H9 (cell line): ENCODE measurements around the gene NGFR. TPM values are rescaled to one million over a fixed set of nuclear protein-coding genes. Genes with fewer than 3 reads are reported as not detected.

Source experiments
- DNase-seq: peaks from one replicate; pipeline ENCODE4 v3.0.0-alpha.2; 2017
- H2AFZ ChIP-seq: one replicate; pipeline ENCODE4 v1.6.1; 2013; ENCODE audit warnings: mild to moderate bottlenecking, low read length, control low read depth, moderate library complexity
- H2AK5ac ChIP-seq: 2 replicates; pipeline ENCODE4 v1.6.1; 2013; ENCODE audit warnings: low read length, control low read depth, mixed read lengths; ENCODE audit not compliant: insufficient read length
- H2BK120ac ChIP-seq: one replicate; pipeline ENCODE4 v1.6.1; 2013; ENCODE audit warnings: low read depth, mild to moderate bottlenecking, low read length, control low read depth, inconsistent platforms; ENCODE audit not compliant: poor library complexity, severe bottlenecking
- H2BK12ac ChIP-seq: 2 replicates; pipeline ENCODE4 v1.6.1; 2013; ENCODE audit warnings: low read length, control low read depth, mixed read lengths, low read depth; ENCODE audit not compliant: insufficient read length
- H2BK15ac ChIP-seq: 2 replicates; pipeline ENCODE4 v1.6.1; 2013; ENCODE audit warnings: low read depth, low read length, control low read depth
- H2BK20ac ChIP-seq: one replicate; pipeline ENCODE4 v1.6.1; 2013; ENCODE audit warnings: low read depth, mild to moderate bottlenecking, low read length, control low read depth, inconsistent platforms; ENCODE audit not compliant: poor library complexity, severe bottlenecking
- H2BK5ac ChIP-seq: 2 replicates; pipeline ENCODE4 v1.6.1; 2013; ENCODE audit warnings: low read length, control low read depth, mixed read lengths; ENCODE audit not compliant: insufficient read length
- H3K14ac ChIP-seq: 2 replicates; pipeline ENCODE4 v1.6.1; 2013; ENCODE audit warnings: low read length, control low read depth; ENCODE audit not compliant: insufficient read depth
- H3K18ac ChIP-seq: 2 replicates; pipeline ENCODE4 v1.6.1; 2013; ENCODE audit warnings: low read depth, mild to moderate bottlenecking, mixed read lengths, low read length, control low read depth; ENCODE audit not compliant: insufficient read length
- H3K23ac ChIP-seq: 2 replicates; pipeline ENCODE4 v1.6.1; 2013; ENCODE audit warnings: low read length, control low read depth, mixed read lengths, low read depth; ENCODE audit not compliant: insufficient read length
- H3K23me2 ChIP-seq: 2 replicates; pipeline ENCODE4 v1.6.1; 2013; ENCODE audit warnings: low read depth, mild to moderate bottlenecking, mixed read lengths, low read length, control low read depth; ENCODE audit not compliant: insufficient read length, poor library complexity, severe bottlenecking
- H3K27ac ChIP-seq: 2 replicates; pipeline ENCODE4 v1.5.1; 2013; ENCODE audit warnings: low read length, control low read depth, mixed read lengths, low read depth; ENCODE audit not compliant: insufficient read length
- H3K27me3 ChIP-seq: 2 replicates; pipeline ENCODE4 v1.6.1; 2013; ENCODE audit warnings: low read length, control low read depth, inconsistent platforms; ENCODE audit not compliant: insufficient read depth
- H3K4ac ChIP-seq: 2 replicates; pipeline ENCODE4 v1.6.1; 2013; ENCODE audit warnings: low read depth, mild to moderate bottlenecking, control low read depth, inconsistent platforms, low read length, moderate library complexity
- H3K4me1 ChIP-seq: 2 replicates; pipeline ENCODE4 v1.6.1; 2013; ENCODE audit warnings: low read length, control low read depth, inconsistent platforms; ENCODE audit not compliant: insufficient read depth
- H3K4me2 ChIP-seq: 2 replicates; pipeline ENCODE4 v1.6.1; 2013; ENCODE audit warnings: low read length, control low read depth, mixed read lengths; ENCODE audit not compliant: insufficient read length, insufficient read depth
- H3K56ac ChIP-seq: 2 replicates; pipeline ENCODE4 v1.6.1; 2013; ENCODE audit warnings: low read depth, mild to moderate bottlenecking, mixed read lengths, low read length, control low read depth; ENCODE audit not compliant: insufficient read length
- H3K79me1 ChIP-seq: 2 replicates; pipeline ENCODE4 v1.6.1; 2013; ENCODE audit warnings: low read depth, mild to moderate bottlenecking, moderate library complexity, low read length, control low read depth, inconsistent platforms; ENCODE audit not compliant: insufficient read depth, poor library complexity, severe bottlenecking
- H3K79me2 ChIP-seq: 2 replicates; pipeline ENCODE4 v1.6.1; 2013; ENCODE audit warnings: low read length, control low read depth, inconsistent platforms; ENCODE audit not compliant: insufficient read depth
- H3K9ac ChIP-seq: 2 replicates; pipeline ENCODE4 v1.6.1; 2013; ENCODE audit warnings: low read length, control low read depth, mixed read lengths; ENCODE audit not compliant: insufficient read length; ENCODE audit errors: extremely low read depth
- H3K9me3 ChIP-seq: one replicate; pipeline ENCODE4 v1.6.1; 2013; ENCODE audit warnings: low read depth, low read length, inconsistent platforms; ENCODE audit not compliant: control insufficient read depth
- H3T11ph ChIP-seq: one replicate; pipeline ENCODE4 v1.6.1; 2013; ENCODE audit warnings: mild to moderate bottlenecking, low read length, control low read depth, inconsistent platforms
- H4K20me1 ChIP-seq: one replicate; pipeline ENCODE4 v1.6.1; 2013; ENCODE audit not compliant: control insufficient read depth, insufficient read length, insufficient read depth
- H4K5ac ChIP-seq: 2 replicates; pipeline ENCODE4 v1.6.1; 2013; ENCODE audit warnings: low read depth, mild to moderate bottlenecking, mixed read lengths, low read length, control low read depth; ENCODE audit not compliant: insufficient read length
- H4K8ac ChIP-seq: replicated peaks from 2 replicates; pipeline ENCODE4 v1.6.1; 2013; ENCODE audit warnings: low read length, control low read depth, mixed read lengths, low read depth; ENCODE audit not compliant: insufficient read length
- H4K91ac ChIP-seq: 2 replicates; pipeline ENCODE4 v1.6.1; 2013; ENCODE audit warnings: low read depth, mild to moderate bottlenecking, moderate library complexity, mixed read lengths, low read length, control low read depth; ENCODE audit not compliant: insufficient read length
- H3K27ac Mint-ChIP-seq, 3 experiments: 2 replicates in 2 of 3; 3 replicates in 1 of 3; pipeline ENCODE4 v1.8.0; 2020 to 2021; ENCODE audit warnings: mixed read lengths in 3 of 3, mild to moderate bottlenecking in 1 of 3, moderate library complexity in 1 of 3
- H3K27me3 Mint-ChIP-seq: 2 replicates; pipeline ENCODE4 v1.8.0; 2021; ENCODE audit warnings: low read depth, mild to moderate bottlenecking, moderate library complexity, mixed read lengths
- H3K36me3 Mint-ChIP-seq, 3 experiments: 2 replicates in 2 of 3; 3 replicates in 1 of 3; pipeline ENCODE4 v1.8.0; 2020 to 2021; ENCODE audit warnings: low read depth in 3 of 3, mixed read lengths in 3 of 3; ENCODE audit not compliant: insufficient read depth in 1 of 3
- H3K4me1 Mint-ChIP-seq, 2 experiments: 2 replicates each; pipeline ENCODE4 v1.8.0; 2020; ENCODE audit warnings: mixed read lengths in 2 of 2
- H3K4me3 Mint-ChIP-seq, 2 experiments: 2 replicates in 1 of 2; 3 replicates in 1 of 2; pipeline ENCODE4 v1.8.0; 2020 to 2021; ENCODE audit warnings: mild to moderate bottlenecking in 2 of 2, mixed read lengths in 2 of 2, moderate library complexity in 1 of 2
- H3K9me3 Mint-ChIP-seq, 2 experiments: 2 replicates in 1 of 2; 3 replicates in 1 of 2; pipeline ENCODE4 v1.8.0; 2020; ENCODE audit warnings: mild to moderate bottlenecking in 2 of 2, mixed read lengths in 2 of 2, moderate library complexity in 1 of 2
- WGBS: extraction: QIAGEN DNeasy Blood & Tissue Kit; methylation state at CpG from one replicate; pipeline ENCODE4 v1.1.7; 2013; ENCODE audit warnings: missing lambda C conversion rate, low lambda C conversion rate, mixed read lengths; ENCODE audit not compliant: insufficient read length; ENCODE audit errors: extremely low coverage; 5-methylcytosine and 5-hydroxymethylcytosine counted together
- total RNA-seq: library from RNA; stranded (reverse); gene quantifications from 2 replicates; pipeline ENCODE4 v1.2.1, GENCODE V29; 2021
- TF ChIP-seq, protein P1 (sequence below): fragments of 200-600 bp; sonication (generic); conservative IDR thresholded peaks from 3 replicates; pipeline ENCODE4 v1.8.0; 2021; ENCODE audit warnings: antibody characterized with exemption, mild to moderate bottlenecking

Gene NGFR
- total RNA-seq, 1 experiment from 2014 or later, result 9.6 TPM

- Histone ChIP-seq H3K56ac (no peak overlapping the region), H3K23ac (no peak overlapping the region), H3K27me3 (no peaks in the 10 kb centered on the region), H2BK15ac (no peak overlapping the region), H2BK20ac (no peak overlapping the region), H2BK120ac (no peak overlapping the region), H2BK12ac (no peak overlapping the region), H4K91ac (no peak overlapping the region), H3K18ac (no peak overlapping the region), H3K9me3 (no peaks in the 10 kb centered on the region), H2AFZ (no peak overlapping the region), H4K8ac (no peak overlapping the region), H3K4me1 (no peaks in the 10 kb centered on the region), H4K20me1 (no peaks in the 10 kb centered on the region), H3K79me1 (no peaks in the 10 kb centered on the region), H3K4me2 (no peak overlapping the region), H3K79me2 (no peaks in the 10 kb centered on the region; the same call in 1 of the 2 replicates), H3K4ac (no peak overlapping the region), H3K9ac (no peak overlapping the region), H2AK5ac (no peak overlapping the region), H3T11ph (no peak overlapping the region), H2BK5ac (no peak overlapping the region), H3K23me2 (no peaks in the 10 kb centered on the region), H4K5ac (no peak overlapping the region), H3K27ac (no peak overlapping the region), H3K14ac (no peak overlapping the region)
- Mint-ChIP-seq H3K27me3 (no peaks in the 10 kb centered on the region; the same call in 1 of the 2 replicates), H3K9me3 (no peaks in the 10 kb centered on the region; a peak in 1 of 5 replicates), H3K4me3 (no peak overlapping the region; a peak in 1 of 5 replicates), H3K4me1 (peaks cover 0 to 11% of the 10 kb centered on the region in 2 experiments; a peak in 2 of 4 replicates), H3K27ac (peak overlapping the region in 1 of 3 experiments; percentile 62; a peak in 1 of 7 replicates), H3K36me3 (no peaks in the 10 kb centered on the region)
- peak; percentile 25 for DNase-seq
- TF ChIP-seq, protein P1, sequence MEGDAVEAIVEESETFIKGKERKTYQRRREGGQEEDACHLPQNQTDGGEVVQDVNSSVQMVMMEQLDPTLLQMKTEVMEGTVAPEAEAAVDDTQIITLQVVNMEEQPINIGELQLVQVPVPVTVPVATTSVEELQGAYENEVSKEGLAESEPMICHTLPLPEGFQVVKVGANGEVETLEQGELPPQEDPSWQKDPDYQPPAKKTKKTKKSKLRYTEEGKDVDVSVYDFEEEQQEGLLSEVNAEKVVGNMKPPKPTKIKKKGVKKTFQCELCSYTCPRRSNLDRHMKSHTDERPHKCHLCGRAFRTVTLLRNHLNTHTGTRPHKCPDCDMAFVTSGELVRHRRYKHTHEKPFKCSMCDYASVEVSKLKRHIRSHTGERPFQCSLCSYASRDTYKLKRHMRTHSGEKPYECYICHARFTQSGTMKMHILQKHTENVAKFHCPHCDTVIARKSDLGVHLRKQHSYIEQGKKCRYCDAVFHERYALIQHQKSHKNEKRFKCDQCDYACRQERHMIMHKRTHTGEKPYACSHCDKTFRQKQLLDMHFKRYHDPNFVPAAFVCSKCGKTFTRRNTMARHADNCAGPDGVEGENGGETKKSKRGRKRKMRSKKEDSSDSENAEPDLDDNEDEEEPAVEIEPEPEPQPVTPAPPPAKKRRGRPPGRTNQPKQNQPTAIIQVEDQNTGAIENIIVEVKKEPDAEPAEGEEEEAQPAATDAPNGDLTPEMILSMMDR, result no peak
- no CpG with 5 or more reads among the region's 3 CpGs for WGBS
These were observed 33.9 kb downstream of the NGFR start for GRCh38 chr17:49528966-49529365.
